Peyer's patch (tissue), 4 donors: ENCODE data around the gene COL6A2. TPM values are rescaled to one million over a fixed set of nuclear protein-coding genes. Genes with fewer than 3 reads are reported as not detected.

ENCODE experiments used
- DNase-seq, 3 donors: peaks; one replicate each; pipeline ENCODE4 v3.0.0-alpha.2; 2017 to 2019
- H3K27ac ChIP-seq, 4 donors: fragments of 200-600 bp; sonication (generic); one replicate each; pipeline ENCODE4 v1.5.1; 2016 to 2019
- H3K27me3 ChIP-seq, 2 donors: fragments of 200-600 bp; sonication (generic); one replicate each; pipeline ENCODE4 v1.5.1; 2019
- H3K36me3 ChIP-seq, 3 donors: fragments of 200-600 bp; sonication (generic); one replicate each; pipeline ENCODE4 v1.5.1; 2016 to 2019
- H3K4me1 ChIP-seq, 4 donors: fragments of 200-600 bp; sonication (generic); one replicate each; pipeline ENCODE4 v1.5.1; 2016 to 2019
- H3K4me3 ChIP-seq, 4 donors: fragments of 200-600 bp; sonication (generic); 1 replicate in 3 of 4; 2 replicates in 1 of 4; pipeline ENCODE4 v1.5.1; 2016 to 2019; ENCODE audit warnings: mild to moderate bottlenecking in 1 of 4
- H3K9me3 ChIP-seq, 4 donors: fragments of 200-600 bp; sonication (generic); one replicate each; pipeline ENCODE4 v1.5.1; 2016 to 2019; ENCODE audit warnings: mild to moderate bottlenecking in 1 of 4
- POLR2A ChIP-seq, 2 donors: fragments of 450-650 bp; IDR thresholded peaks; one replicate each; pipeline ENCODE4 v1.5.1; 2017; ENCODE audit warnings: antibody characterized with exemption in 2 of 2, mild to moderate bottlenecking in 2 of 2, moderate library complexity in 2 of 2
- total RNA-seq, 4 donors: library from RNA; depleted of rRNA; stranded (reverse); fragments of >200 nt; gene quantifications; one replicate each; pipeline ENCODE4 v1.1.0, GENCODE V29; 2016
- TF ChIP-seq, protein P1 (sequence below), 6 experiments: fragments of 450-650 bp in 4 of 6; fragments of 200-600 bp in 2 of 6; sonication (generic) in 1 of 6; IDR thresholded peaks; one replicate each; pipeline ENCODE4 v1.5.1; 2017 to 2019; ENCODE audit warnings: antibody characterized with exemption in 6 of 6, mild to moderate bottlenecking in 3 of 6, moderate library complexity in 1 of 6

Gene COL6A2
- total RNA-seq, 4 donors from 2014 or later: 59.9 to 1,087 (median 166) TPM

GRCh38 chr21:46065914-46066551, 31.9 kb upstream of the COL6A2 start:
- no peaks in the 10 kb centered on the region for H3K36me3 ChIP-seq
- H3K4me3 ChIP-seq: no peak overlapping the region
- TF ChIP-seq, protein P1, sequence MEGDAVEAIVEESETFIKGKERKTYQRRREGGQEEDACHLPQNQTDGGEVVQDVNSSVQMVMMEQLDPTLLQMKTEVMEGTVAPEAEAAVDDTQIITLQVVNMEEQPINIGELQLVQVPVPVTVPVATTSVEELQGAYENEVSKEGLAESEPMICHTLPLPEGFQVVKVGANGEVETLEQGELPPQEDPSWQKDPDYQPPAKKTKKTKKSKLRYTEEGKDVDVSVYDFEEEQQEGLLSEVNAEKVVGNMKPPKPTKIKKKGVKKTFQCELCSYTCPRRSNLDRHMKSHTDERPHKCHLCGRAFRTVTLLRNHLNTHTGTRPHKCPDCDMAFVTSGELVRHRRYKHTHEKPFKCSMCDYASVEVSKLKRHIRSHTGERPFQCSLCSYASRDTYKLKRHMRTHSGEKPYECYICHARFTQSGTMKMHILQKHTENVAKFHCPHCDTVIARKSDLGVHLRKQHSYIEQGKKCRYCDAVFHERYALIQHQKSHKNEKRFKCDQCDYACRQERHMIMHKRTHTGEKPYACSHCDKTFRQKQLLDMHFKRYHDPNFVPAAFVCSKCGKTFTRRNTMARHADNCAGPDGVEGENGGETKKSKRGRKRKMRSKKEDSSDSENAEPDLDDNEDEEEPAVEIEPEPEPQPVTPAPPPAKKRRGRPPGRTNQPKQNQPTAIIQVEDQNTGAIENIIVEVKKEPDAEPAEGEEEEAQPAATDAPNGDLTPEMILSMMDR (IDR thresholded peaks at IDR 0.05): no peak
- TF ChIP-seq POLR2A (IDR thresholded peaks at IDR 0.05): no peak
- DNase-seq: peak in 2 of 3 donors; percentile 41 to 43
- H3K4me1 ChIP-seq: peaks cover 0 to 29% (median 0%) of the 10 kb centered on the region in 4 donors
- H3K27me3 ChIP-seq: no peaks in the 10 kb centered on the region
- H3K27ac ChIP-seq: peak overlapping the region; percentile 57 to 84 (median 70)
- peaks cover 0 to 6% (median 3%) of the 10 kb centered on the region in 4 donors for H3K9me3 ChIP-seq

- Histone ChIP-seq H3K27ac (peak overlapping the region in 3 of 4 donors; percentile 60 to 84 (median 65)), H3K4me3 (no peak overlapping the region), H3K27me3 (no peaks in the 10 kb centered on the region), H3K36me3 (no peaks in the 10 kb centered on the region), H3K9me3 (peaks cover 0 to 6% (median 1%) of the 10 kb centered on the region in 4 donors), H3K4me1 (peaks cover 0 to 29% (median 0%) of the 10 kb centered on the region in 4 donors)
- TF ChIP-seq POLR2A (IDR thresholded peaks at IDR 0.05): no peak
- TF ChIP-seq, protein P1 (IDR thresholded peaks at IDR 0.05): no peak
- DNase-seq: peak in 2 of 3 donors; percentile 48 to 52
Measured at GRCh38 chr21:46066591-46067331, 31.2 kb upstream of the COL6A2 start.

DNA sequence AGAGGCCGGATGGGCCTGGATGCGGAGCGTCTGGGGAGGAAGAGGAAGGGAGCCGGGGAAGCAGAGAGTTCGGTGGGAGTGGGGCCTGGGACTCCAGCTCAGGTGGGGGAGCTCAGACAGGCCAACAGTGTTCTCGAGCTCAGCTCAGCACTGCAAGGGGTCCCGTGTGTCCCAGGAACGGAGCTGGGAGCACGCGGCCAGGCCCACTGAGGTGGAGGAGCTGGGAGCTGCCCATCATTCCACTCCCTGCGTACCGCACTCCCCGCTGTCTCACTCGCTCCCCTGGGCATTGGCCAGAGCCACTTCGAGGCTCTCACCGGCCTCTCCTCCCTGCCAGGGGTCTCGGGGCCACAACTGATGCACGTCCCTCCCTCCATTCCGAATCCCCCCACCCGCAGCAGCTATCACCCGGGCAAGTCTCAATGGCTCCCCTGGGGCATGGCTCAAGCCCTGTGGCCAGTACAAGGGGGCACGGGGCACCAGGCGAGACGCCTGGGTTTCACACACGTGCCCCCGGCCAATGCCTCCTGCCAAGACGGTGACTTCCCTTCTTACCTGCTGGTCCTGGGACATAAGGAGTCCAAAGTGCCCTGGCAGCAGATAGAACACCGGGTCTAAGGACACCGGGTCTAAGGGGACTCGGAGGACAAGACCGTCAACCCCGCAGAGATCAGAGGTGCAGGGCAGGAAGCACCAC, 30.3 kb upstream of the COL6A2 start:
- Histone ChIP-seq H3K4me1 (peaks cover 0 to 29% (median 0%) of the 10 kb centered on the region in 4 donors), H3K27me3 (no peaks in the 10 kb centered on the region), H3K36me3 (no peaks in the 10 kb centered on the region), H3K9me3 (peaks cover 0 to 6% (median 0%) of the 10 kb centered on the region in 4 donors), H3K4me3 (no peak overlapping the region), H3K27ac (peak overlapping the region in 3 of 4 donors; percentile 60 to 84 (median 65))
- TF ChIP-seq POLR2A (IDR thresholded peaks at IDR 0.05): no peak
- TF ChIP-seq, protein P1 (IDR thresholded peaks at IDR 0.05): no peak
- DNase-seq: peak in 2 of 3 donors; percentile 37 to 39

GRCh38 chr21:46068516-46069079, 29.3 kb upstream of the COL6A2 start:
- no peak for TF ChIP-seq POLR2A (IDR thresholded peaks at IDR 0.05)
- TF ChIP-seq, protein P1 (IDR thresholded peaks at IDR 0.05): no peak
- no peaks in the 10 kb centered on the region for H3K9me3 ChIP-seq
- H3K36me3 ChIP-seq: no peaks in the 10 kb centered on the region
- H3K27me3 ChIP-seq: no peaks in the 10 kb centered on the region
- H3K4me1 ChIP-seq: peaks cover 0 to 29% (median 0%) of the 10 kb centered on the region in 4 donors
- no peak overlapping the region for H3K27ac ChIP-seq
- no peak overlapping the region for H3K4me3 ChIP-seq
- peak in 1 of 3 donors; percentile 13 for DNase-seq

DNA sequence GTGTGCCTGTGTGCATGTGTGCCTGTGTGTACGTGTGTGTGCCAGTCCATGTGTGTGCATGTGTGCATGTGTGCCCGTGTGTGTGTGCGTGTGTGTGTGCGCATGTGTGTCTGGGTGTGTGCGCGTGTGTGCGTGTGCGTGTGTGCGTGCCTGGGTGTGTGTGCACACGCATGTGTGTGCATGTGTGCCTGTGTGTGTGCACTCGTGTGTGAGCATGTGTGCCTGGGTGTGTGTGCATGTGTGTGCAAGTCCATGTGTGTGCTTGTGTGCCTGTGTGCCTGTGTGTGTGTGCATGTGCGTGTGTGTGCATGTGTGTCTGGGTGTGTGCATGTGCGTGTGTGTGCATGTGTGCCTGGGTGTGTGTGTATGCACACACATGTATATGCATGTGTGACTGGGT, 28.7 kb upstream of the COL6A2 start:
- no peaks in the 10 kb centered on the region for H3K36me3 ChIP-seq
- H3K9me3 ChIP-seq: no peaks in the 10 kb centered on the region
- peaks cover 0 to 29% (median 0%) of the 10 kb centered on the region in 4 donors for H3K4me1 ChIP-seq
- H3K4me3 ChIP-seq: no peak overlapping the region
- no peak for DNase-seq
- H3K27ac ChIP-seq: no peak overlapping the region
- H3K27me3 ChIP-seq: no peaks in the 10 kb centered on the region
- TF ChIP-seq, protein P1 (IDR thresholded peaks at IDR 0.05): no peak
